SK-N-SH treated with all-trans-retinoic acid at 6 μM for 48 hours (cell line): ENCODE data around the gene POU2F1.

Experiments
- ATAC-seq: fragments of 200-7000 bp; cut with Tn5 transposase; 3 replicates; pipeline ENCODE4 v1.9.1; 2020; ENCODE audit warnings: mild to moderate bottlenecking, moderate library complexity
- ARNTL ChIP-seq: fragments of 450-650 bp; formaldehyde crosslinking; IDR thresholded peaks from 2 replicates; pipeline ENCODE4 v1.5.0; 2020; ENCODE audit warnings: low read depth, mild to moderate bottlenecking, moderate library complexity, borderline replicate concordance
- BACH2 ChIP-seq: fragments of 250-450 bp; sonication (Bioruptor Pico); IDR thresholded peaks from 2 replicates; pipeline ENCODE4 v1.9.0; 2021; ENCODE audit warnings: mild to moderate bottlenecking, borderline replicate concordance
- CSDC2 ChIP-seq: fragments of 250-450 bp; sonication (Bioruptor Pico); IDR thresholded peaks from 2 replicates; pipeline ENCODE4 v1.5.0; 2020; ENCODE audit warnings: mild to moderate bottlenecking, moderate library complexity
- ESRRG ChIP-seq: fragments of 250-450 bp; sonication (Bioruptor Pico); IDR thresholded peaks from 2 replicates; pipeline ENCODE4 v1.6.1; 2021; ENCODE audit warnings: mild to moderate bottlenecking
- GLIS3 ChIP-seq: fragments of 250-450 bp; sonication (Bioruptor Pico); IDR thresholded peaks from 2 replicates; pipeline ENCODE4 v1.5.0; 2020; ENCODE audit warnings: mild to moderate bottlenecking, moderate library complexity
- ISL1 ChIP-seq: fragments of 250-450 bp; sonication (Bioruptor Pico); IDR thresholded peaks from 2 replicates; pipeline ENCODE4 v2.1.2; 2022; ENCODE audit warnings: mild to moderate bottlenecking, moderate library complexity
- OSR1 ChIP-seq: fragments of 250-450 bp; sonication (Bioruptor Pico); IDR thresholded peaks from 2 replicates; pipeline ENCODE4 v1.8.0; 2022; ENCODE audit warnings: moderate library complexity, mild to moderate bottlenecking, inconsistent platforms
- PPARA ChIP-seq: fragments of 250-450 bp; sonication (Bioruptor Pico); IDR thresholded peaks from 2 replicates; pipeline ENCODE4 v1.5.0; 2020; ENCODE audit warnings: mild to moderate bottlenecking, borderline replicate concordance
- RARB ChIP-seq: fragments of 250-450 bp; sonication (Bioruptor Pico); IDR thresholded peaks from 2 replicates; pipeline ENCODE4 v1.8.0; 2021; ENCODE audit warnings: mild to moderate bottlenecking, moderate library complexity
- SNAI2 ChIP-seq: fragments of 250-450 bp; sonication (Bioruptor Pico); IDR thresholded peaks from 2 replicates; pipeline ENCODE4 v1.5.0; 2020; ENCODE audit warnings: mild to moderate bottlenecking, moderate library complexity
- TCF4 ChIP-seq: fragments of 250-450 bp; sonication (Bioruptor Pico); IDR thresholded peaks from 2 replicates; pipeline ENCODE4 v1.8.0; 2021; ENCODE audit warnings: mild to moderate bottlenecking, moderate library complexity, borderline replicate concordance
- TOX ChIP-seq: fragments of 250-450 bp; sonication (Bioruptor Pico); IDR thresholded peaks from 2 replicates; pipeline ENCODE4 v1.8.0; 2021; ENCODE audit warnings: mild to moderate bottlenecking, moderate library complexity, borderline replicate concordance
- TSHZ2 ChIP-seq: fragments of 250-450 bp; sonication (Bioruptor Pico); IDR thresholded peaks from 2 replicates; pipeline ENCODE4 v1.5.0; 2020; ENCODE audit warnings: mild to moderate bottlenecking, moderate library complexity
- ZC3H10 ChIP-seq: fragments of 250-450 bp; sonication (Bioruptor Pico); IDR thresholded peaks from 2 replicates; pipeline ENCODE4 v1.5.1; 2021; ENCODE audit warnings: mild to moderate bottlenecking, moderate library complexity
- ZFP3 ChIP-seq: fragments of 250-450 bp; sonication (Bioruptor Pico); IDR thresholded peaks from 2 replicates; pipeline ENCODE4 v1.5.0; 2020; ENCODE audit warnings: mild to moderate bottlenecking, moderate library complexity
- ZNF565 ChIP-seq: fragments of 450-650 bp; formaldehyde crosslinking; conservative IDR thresholded peaks from 2 replicates; pipeline ENCODE4 v1.5.0; 2020; ENCODE audit warnings: low read depth, mild to moderate bottlenecking, moderate library complexity
- ZNF8 ChIP-seq: fragments of 450-650 bp; formaldehyde crosslinking; IDR thresholded peaks from 2 replicates; pipeline ENCODE4 v1.5.0; 2020; ENCODE audit warnings: mild to moderate bottlenecking, moderate library complexity
- TF ChIP-seq, protein P1 (sequence below): fragments of 250-450 bp; sonication (Bioruptor Pico); IDR thresholded peaks from 2 replicates; pipeline ENCODE4 v1.8.0; 2020; ENCODE audit warnings: mild to moderate bottlenecking, moderate library complexity, borderline replicate concordance
- TF ChIP-seq, protein P2 (sequence below): fragments of 250-450 bp; sonication (Bioruptor Pico); IDR thresholded peaks from 2 replicates; pipeline ENCODE4 v1.5.1; 2020; ENCODE audit warnings: low read depth, mild to moderate bottlenecking, moderate library complexity
- TF ChIP-seq, protein P3 (sequence below): fragments of 250-450 bp; sonication (Bioruptor Pico); IDR thresholded peaks from 2 replicates; pipeline ENCODE4 v1.5.1; 2021; ENCODE audit warnings: mild to moderate bottlenecking, moderate library complexity

The POU2F1 gene

DNA sequence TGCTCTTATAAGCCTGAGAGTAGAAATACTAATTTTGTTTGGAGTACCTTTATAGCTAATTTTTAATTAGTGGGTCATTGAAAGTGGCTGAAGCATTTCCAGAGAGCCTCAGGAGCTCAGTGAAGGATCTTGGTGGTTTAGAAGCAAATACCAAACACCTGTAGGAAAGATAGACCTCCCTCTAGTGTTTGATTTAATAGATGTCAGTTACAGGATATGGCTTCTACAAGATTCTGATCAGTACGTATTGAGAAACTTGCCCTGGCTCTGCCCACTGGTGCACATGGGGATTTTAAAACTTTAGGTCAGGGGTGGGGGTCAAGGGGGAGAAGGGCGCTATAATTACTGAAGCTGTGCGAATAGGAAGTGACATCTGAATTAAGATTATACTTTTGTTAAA lies 122.2 kb downstream of the POU2F1 start:
- TF ChIP-seq ISL1 (no peak), BACH2 (CRISPR knock-in tag) (no peak), OSR1 (no peak), ZC3H10 (no peak)
- TF ChIP-seq, protein P1, sequence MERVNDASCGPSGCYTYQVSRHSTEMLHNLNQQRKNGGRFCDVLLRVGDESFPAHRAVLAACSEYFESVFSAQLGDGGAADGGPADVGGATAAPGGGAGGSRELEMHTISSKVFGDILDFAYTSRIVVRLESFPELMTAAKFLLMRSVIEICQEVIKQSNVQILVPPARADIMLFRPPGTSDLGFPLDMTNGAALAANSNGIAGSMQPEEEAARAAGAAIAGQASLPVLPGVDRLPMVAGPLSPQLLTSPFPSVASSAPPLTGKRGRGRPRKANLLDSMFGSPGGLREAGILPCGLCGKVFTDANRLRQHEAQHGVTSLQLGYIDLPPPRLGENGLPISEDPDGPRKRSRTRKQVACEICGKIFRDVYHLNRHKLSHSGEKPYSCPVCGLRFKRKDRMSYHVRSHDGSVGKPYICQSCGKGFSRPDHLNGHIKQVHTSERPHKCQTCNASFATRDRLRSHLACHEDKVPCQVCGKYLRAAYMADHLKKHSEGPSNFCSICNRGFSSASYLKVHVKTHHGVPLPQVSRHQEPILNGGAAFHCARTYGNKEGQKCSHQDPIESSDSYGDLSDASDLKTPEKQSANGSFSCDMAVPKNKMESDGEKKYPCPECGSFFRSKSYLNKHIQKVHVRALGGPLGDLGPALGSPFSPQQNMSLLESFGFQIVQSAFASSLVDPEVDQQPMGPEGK (CRISPR knock-in tag): no peak
- 0 out of 3 replicates have a peak, but pooled peaks have one; percentile 37 for ATAC-seq

- no peak for TF ChIP-seq ZNF8 (CRISPR knock-in tag)
- TF ChIP-seq, protein P2, sequence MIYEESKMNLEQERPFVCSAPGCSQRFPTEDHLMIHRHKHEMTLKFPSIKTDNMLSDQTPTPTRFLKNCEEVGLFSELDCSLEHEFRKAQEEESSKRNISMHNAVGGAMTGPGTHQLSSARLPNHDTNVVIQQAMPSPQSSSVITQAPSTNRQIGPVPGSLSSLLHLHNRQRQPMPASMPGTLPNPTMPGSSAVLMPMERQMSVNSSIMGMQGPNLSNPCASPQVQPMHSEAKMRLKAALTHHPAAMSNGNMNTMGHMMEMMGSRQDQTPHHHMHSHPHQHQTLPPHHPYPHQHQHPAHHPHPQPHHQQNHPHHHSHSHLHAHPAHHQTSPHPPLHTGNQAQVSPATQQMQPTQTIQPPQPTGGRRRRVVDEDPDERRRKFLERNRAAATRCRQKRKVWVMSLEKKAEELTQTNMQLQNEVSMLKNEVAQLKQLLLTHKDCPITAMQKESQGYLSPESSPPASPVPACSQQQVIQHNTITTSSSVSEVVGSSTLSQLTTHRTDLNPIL (CRISPR knock-in tag): no peak
- TF ChIP-seq, protein P1 (CRISPR knock-in tag): no peak
- TF ChIP-seq SNAI2 (CRISPR knock-in tag): no peak
- no peak for TF ChIP-seq TOX (CRISPR knock-in tag)
- TF ChIP-seq PPARA (CRISPR knock-in tag): no peak
- TF ChIP-seq ZC3H10: no peak
- no peak for TF ChIP-seq OSR1
- TF ChIP-seq TSHZ2 (CRISPR knock-in tag): no peak
- ATAC-seq: no peak
These were observed 123.4 kb downstream of the POU2F1 start for GRCh38 chr1:167344112-167344511.

DNA sequence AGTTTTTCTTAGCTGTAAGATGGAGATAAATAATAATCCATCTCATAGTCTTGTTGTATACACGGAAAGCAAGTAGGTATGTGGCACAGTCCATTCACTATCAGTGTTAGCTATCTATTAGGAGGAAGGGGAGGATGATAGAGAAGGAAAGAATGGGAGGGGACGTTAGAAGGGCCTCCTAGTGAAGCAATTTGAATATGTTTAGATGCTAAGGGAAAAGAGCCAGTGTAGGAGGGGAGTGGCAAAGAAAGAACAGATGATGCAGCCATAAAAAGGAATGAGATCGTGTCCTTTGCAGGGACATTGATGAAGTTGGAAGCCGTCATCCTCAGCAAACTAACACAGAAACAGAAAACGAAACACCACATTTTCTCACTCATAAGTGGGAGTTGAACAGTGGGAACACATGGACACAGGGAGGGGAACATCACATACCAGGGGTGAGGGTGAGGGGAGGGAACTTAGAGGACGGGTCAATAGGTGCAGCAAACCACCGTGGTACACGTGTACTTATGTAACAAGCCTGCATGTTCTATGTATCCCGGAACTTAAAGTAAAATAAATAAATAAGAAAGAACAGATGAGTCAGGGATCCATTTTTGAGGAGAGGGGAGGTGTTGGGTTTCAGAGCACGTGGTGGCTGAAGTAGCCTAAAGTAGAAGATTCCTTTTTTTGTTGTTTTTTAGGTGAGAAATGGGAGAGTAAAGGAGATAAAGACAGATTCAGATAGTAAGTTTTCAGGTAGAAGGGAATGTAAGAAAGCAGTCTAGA lies 124.1 kb downstream of the POU2F1 start:
- no peak for ATAC-seq
- TF ChIP-seq RARB (CRISPR knock-in tag) (no peak), ZFP3 (CRISPR knock-in tag) (no peak), ESRRG (CRISPR knock-in tag) (no peak)

- no peak for ATAC-seq
- TF ChIP-seq ARNTL (CRISPR knock-in tag) (no peak), PPARA (CRISPR knock-in tag) (no peak), BACH2 (CRISPR knock-in tag) (no peak), TSHZ2 (CRISPR knock-in tag) (no peak), OSR1 (no peak), ZNF565 (CRISPR knock-in tag) (no peak), CSDC2 (no peak), TOX (CRISPR knock-in tag) (no peak), ZFP3 (CRISPR knock-in tag) (no peak), SNAI2 (CRISPR knock-in tag) (no peak), TCF4 (CRISPR knock-in tag) (no peak), ZC3H10 (no peak), GLIS3 (CRISPR knock-in tag) (no peak), ISL1 (no peak)
- TF ChIP-seq, protein P3, sequence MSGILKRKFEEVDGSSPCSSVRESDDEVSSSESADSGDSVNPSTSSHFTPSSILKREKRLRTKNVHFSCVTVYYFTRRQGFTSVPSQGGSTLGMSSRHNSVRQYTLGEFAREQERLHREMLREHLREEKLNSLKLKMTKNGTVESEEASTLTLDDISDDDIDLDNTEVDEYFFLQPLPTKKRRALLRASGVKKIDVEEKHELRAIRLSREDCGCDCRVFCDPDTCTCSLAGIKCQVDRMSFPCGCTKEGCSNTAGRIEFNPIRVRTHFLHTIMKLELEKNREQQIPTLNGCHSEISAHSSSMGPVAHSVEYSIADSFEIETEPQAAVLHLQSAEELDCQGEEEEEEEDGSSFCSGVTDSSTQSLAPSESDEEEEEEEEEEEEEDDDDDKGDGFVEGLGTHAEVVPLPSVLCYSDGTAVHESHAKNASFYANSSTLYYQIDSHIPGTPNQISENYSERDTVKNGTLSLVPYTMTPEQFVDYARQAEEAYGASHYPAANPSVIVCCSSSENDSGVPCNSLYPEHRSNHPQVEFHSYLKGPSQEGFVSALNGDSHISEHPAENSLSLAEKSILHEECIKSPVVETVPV: no peak
- TF ChIP-seq, protein P2 (CRISPR knock-in tag): no peak
These were observed 124.7 kb downstream of the POU2F1 start for GRCh38 chr1:167345386-167345733.
